Suprapubic skin (tissue), 4 donors: ENCODE data around the gene MMADHC. TPM values are rescaled to one million over a fixed set of nuclear protein-coding genes. Genes with fewer than 3 reads are reported as not detected.

ENCODE experiments used
- DNase-seq, 2 donors: peaks; one replicate each; pipeline ENCODE4 v3.0.0-alpha.2; 2019; ENCODE audit warnings: low spot score in 2 of 2
- H3K27ac ChIP-seq: fragments of 200-600 bp; sonication (generic); one replicate; pipeline ENCODE4 v1.5.1; 2019
- H3K27me3 ChIP-seq: fragments of 200-600 bp; sonication (generic); one replicate; pipeline ENCODE4 v1.5.1; 2019
- H3K36me3 ChIP-seq: fragments of 200-600 bp; sonication (generic); one replicate; pipeline ENCODE4 v1.5.1; 2019
- H3K4me1 ChIP-seq: fragments of 200-600 bp; sonication (generic); one replicate; pipeline ENCODE4 v1.5.1; 2019
- H3K4me3 ChIP-seq: fragments of 200-600 bp; sonication (generic); one replicate; pipeline ENCODE4 v1.5.1; 2019; ENCODE audit warnings: mild to moderate bottlenecking
- H3K9me3 ChIP-seq: fragments of 200-600 bp; sonication (generic); one replicate; pipeline ENCODE4 v1.5.1; 2019
- CTCF ChIP-seq, 2 donors: fragments of 200-600 bp in 1 of 2; fragments of 450-650 bp in 1 of 2; sonication (generic) in 1 of 2; IDR thresholded peaks; one replicate each; pipeline ENCODE4 v1.5.1; 2016 to 2019; ENCODE audit warnings: antibody characterized with exemption in 2 of 2, mild to moderate bottlenecking in 1 of 2, moderate library complexity in 1 of 2
- EP300 ChIP-seq: sonication (generic); formaldehyde crosslinking; IDR thresholded peaks from one replicate; pipeline ENCODE4 v1.6.1; 2017; ENCODE audit warnings: antibody characterized with exemption
- POLR2A ChIP-seq, 2 donors: fragments of 450-650 bp; IDR thresholded peaks; one replicate each; pipeline ENCODE4 v1.6.1; 2017; ENCODE audit warnings: antibody characterized with exemption in 2 of 2, mild to moderate bottlenecking in 2 of 2, moderate library complexity in 2 of 2
- POLR2AphosphoS5 ChIP-seq, 3 donors: sonication (generic); formaldehyde crosslinking; IDR thresholded peaks; one replicate each; pipeline ENCODE4 v1.6.1; 2017; ENCODE audit warnings: antibody characterized with exemption in 3 of 3
- WGBS: methylation state at CpG from one replicate; pipeline ENCODE4 v1.1.5; 2018; 5-methylcytosine and 5-hydroxymethylcytosine counted together
- total RNA-seq, 4 donors: library from RNA; depleted of rRNA; stranded (reverse); fragments of >200 nt; gene quantifications; one replicate each; pipeline ENCODE4 v1.1.0, GENCODE V29; 2016

Gene MMADHC
- total RNA-seq, 4 donors from 2014 or later = 46.9 to 102 (median 81.5) TPM

GRCh38 chr2:149613704-149614103 is 26.1 kb upstream of the MMADHC start:
- 92% methylated on average over 2 of the region's 2 CpGs for WGBS
- Histone ChIP-seq H3K9me3 (no peaks in the 10 kb centered on the region), H3K27ac (no peak overlapping the region)

GRCh38 chr2:149612122-149612521 is 24.5 kb upstream of the MMADHC start:
- H3K9me3 ChIP-seq = no peaks in the 10 kb centered on the region
- no peak for DNase-seq
- H3K36me3 ChIP-seq = no peaks in the 10 kb centered on the region
- H3K27ac ChIP-seq = no peak overlapping the region
- H3K4me3 ChIP-seq = no peak overlapping the region
- no peaks in the 10 kb centered on the region for H3K27me3 ChIP-seq
- H3K4me1 ChIP-seq = peaks cover 13% of the 10 kb centered on the region
- TF ChIP-seq CTCF (IDR thresholded peaks at IDR 0.05) (no peak), POLR2A (IDR thresholded peaks at IDR 0.05) (no peak), EP300 (no peak), POLR2AphosphoS5 (IDR thresholded peaks at IDR 0.05) (no peak)
- 62% methylated on average over 1 of the region's 1 CpG for whole genome bisulfite sequencing

More at GRCh38 chr2:149613704-149614103, 26.1 kb upstream of the MMADHC start:
- TF ChIP-seq POLR2AphosphoS5 (IDR thresholded peaks at IDR 0.05) = no peak
- TF ChIP-seq CTCF (IDR thresholded peaks at IDR 0.05) = no peak
- no peak for TF ChIP-seq POLR2A (IDR thresholded peaks at IDR 0.05)
- no peak for TF ChIP-seq EP300
- DNase-seq = no peak
- no peaks in the 10 kb centered on the region for H3K36me3 ChIP-seq
- peaks cover 13% of the 10 kb centered on the region for H3K4me1 ChIP-seq
- H3K27me3 ChIP-seq = no peaks in the 10 kb centered on the region
- H3K4me3 ChIP-seq = no peak overlapping the region

DNA sequence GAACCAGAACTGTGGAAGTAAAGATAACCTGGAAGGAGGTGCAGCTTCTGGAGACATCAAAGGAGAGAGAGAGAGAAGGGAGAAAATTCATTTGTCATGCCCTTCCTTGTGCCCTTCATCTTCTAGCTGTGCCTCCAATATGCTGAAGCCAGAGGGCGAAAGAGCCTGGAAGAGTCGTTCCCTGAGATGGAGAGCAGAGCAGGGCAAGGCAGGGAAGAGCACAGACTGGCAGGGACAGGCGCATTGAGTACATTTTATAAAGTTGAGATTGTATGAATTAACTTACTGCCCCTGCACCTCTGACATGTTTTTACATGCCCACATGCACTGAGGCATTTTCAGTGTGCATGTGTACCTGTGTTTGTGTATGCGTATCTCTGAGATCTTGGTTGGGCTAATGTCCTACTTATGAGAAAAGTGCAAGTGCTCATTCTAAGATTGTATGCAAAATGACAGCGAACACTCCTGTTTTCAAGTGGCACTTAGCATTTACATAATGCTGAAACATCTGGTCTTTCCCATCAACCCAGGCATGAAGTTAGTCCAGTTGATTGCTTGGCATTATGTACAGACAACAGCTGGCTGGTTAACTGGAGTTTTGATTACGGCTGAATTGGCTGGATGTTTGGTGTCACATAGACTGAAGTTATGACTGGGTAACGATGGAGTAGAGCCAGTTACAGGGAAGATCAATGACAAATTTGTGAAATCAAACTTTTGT is 23.7 kb upstream of the MMADHC start:
- WGBS = 49% methylated on average over 7 of the region's 7 CpGs
- Histone ChIP-seq H3K9me3 (no peaks in the 10 kb centered on the region), H3K4me1 (peaks cover 13% of the 10 kb centered on the region), H3K36me3 (no peaks in the 10 kb centered on the region), H3K27ac (no peak overlapping the region), H3K4me3 (no peak overlapping the region), H3K27me3 (no peaks in the 10 kb centered on the region)
- peak in 1 of 2 donors; percentile 23 for TF ChIP-seq CTCF (IDR thresholded peaks at IDR 0.05)
- TF ChIP-seq POLR2A (IDR thresholded peaks at IDR 0.05) = no peak
- no peak for TF ChIP-seq POLR2AphosphoS5 (IDR thresholded peaks at IDR 0.05)
- TF ChIP-seq EP300 = no peak
- DNase-seq = no peak

- Histone ChIP-seq H3K27ac (no peak overlapping the region), H3K27me3 (no peaks in the 10 kb centered on the region), H3K36me3 (no peaks in the 10 kb centered on the region), H3K4me3 (no peak overlapping the region), H3K9me3 (no peaks in the 10 kb centered on the region), H3K4me1 (peaks cover 4% of the 10 kb centered on the region)
- TF ChIP-seq POLR2AphosphoS5 (IDR thresholded peaks at IDR 0.05) (no peak), POLR2A (IDR thresholded peaks at IDR 0.05) (no peak), EP300 (no peak), CTCF (IDR thresholded peaks at IDR 0.05) (no peak)
- DNase-seq = no peak
Measured at GRCh38 chr2:149606251-149606811, 18.8 kb upstream of the MMADHC start.

DNA sequence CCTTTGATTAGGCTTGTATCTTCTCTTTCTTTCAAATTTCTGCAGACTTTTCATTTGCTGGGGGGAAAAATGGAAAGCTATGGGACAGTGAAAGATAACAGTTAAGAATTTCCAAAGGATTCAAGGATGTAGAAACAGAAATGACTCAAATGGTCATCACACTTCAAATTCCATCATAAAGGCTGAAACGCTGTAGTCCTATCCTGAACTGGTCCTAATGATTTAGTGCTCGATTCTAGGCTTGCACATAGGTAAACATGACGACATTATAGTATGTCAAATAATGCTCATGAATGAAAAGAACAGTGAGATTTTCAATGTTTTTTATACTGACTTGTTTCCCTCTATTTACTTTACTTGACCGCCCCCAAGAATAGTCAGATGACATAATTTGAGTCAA is 15.7 kb upstream of the MMADHC start:
- DNase-seq = no peak
- no peak for TF ChIP-seq CTCF (IDR thresholded peaks at IDR 0.05)
- TF ChIP-seq EP300 = no peak
- no peak for TF ChIP-seq POLR2A (IDR thresholded peaks at IDR 0.05)
- no peak for TF ChIP-seq POLR2AphosphoS5 (IDR thresholded peaks at IDR 0.05)
- no peaks in the 10 kb centered on the region for H3K36me3 ChIP-seq
- H3K4me1 ChIP-seq = peaks cover under 1% of the 10 kb centered on the region
- H3K9me3 ChIP-seq = no peaks in the 10 kb centered on the region
- no peak overlapping the region for H3K4me3 ChIP-seq
- H3K27ac ChIP-seq = no peak overlapping the region
- no peaks in the 10 kb centered on the region for H3K27me3 ChIP-seq
- 97% methylated on average over 4 of the region's 4 CpGs for WGBS
